ENCODE data around the gene ID3.

ID3 gene

DNA sequence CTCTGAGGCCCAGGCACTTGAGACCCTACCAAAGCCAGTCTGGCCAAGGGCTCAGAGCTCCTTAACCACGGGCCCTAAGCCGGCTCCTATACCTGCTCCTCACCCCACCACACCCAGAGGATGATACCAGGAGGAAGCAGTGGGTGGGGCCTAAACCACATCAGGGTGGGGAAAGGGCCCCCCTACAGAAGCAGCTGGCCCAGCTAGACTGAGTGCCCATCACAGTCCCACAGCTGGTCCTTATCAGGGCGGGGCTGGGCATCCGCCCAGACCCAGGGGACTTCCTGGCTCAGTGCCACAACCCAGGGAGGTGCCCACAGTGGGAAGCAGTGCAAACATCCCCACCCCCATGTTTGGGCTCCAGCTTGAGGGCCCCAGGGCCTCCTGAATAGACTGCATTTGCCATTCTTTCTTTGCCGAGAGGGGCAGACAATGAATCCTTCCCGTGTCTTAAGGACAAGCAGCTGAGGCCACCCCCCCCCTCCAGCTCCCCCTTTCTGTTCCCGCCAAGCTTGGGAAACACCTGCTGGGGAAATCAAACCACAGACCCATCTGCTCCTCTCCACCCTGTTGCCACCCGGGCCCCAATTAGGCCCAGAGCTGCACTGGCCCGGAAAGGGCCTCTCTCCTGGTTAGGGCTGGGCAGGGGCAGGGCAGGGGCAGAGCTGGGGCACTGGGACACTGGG is 34.4 kb downstream of the ID3 start:
- peak; percentile 46 for DNase-seq

GRCh38 chr1:23524163-23524562 is 35.1 kb downstream of the ID3 start:
- no peak for DNase-seq

GRCh38 chr1:23522244-23522982 is 36.9 kb downstream of the ID3 start:
- DNase-seq = no peak

DNA sequence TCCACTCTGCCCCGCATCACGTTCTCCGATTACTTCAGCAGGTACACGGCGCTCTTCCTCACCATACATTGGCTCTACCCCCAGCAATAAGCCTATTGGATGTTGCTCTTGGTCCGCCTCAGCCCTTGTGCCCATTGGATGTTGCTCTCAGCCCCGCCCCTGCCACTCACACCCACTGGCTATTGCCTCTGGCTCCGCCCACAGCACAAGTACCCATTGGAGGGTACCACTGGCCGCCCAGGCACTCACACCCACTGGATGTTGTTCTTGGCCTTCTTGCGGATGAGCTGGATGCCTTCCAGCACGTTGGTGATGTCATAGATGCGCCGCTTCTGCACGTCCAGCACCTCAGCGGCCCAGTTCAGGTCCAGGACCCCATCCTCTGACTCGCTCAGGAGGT is 37.7 kb downstream of the ID3 start:
- no peak for DNase-seq

GRCh38 chr1:23517581-23517980 is 41.7 kb downstream of the ID3 start:
- no peak for DNase-seq

DNA sequence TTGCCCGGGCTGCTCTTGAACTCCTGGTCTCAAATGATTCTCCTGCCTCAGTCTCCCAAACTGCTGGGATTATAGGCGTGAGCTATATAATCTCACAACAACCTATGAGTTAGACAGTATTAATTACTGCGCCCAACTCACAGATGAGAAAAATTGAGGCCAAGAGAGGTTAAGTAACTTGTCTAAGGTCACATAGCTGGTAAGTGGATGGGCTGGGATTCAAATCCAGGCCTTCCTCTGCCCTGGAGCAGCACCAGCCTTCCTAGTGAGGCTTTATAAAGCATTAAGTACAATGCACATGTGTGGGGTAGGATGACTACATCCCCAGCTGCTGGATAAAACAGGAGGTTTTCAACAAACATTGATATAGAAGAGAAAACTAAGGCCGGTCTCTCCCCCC is 43.4 kb downstream of the ID3 start:
- DNase-seq = no peak

- DNase-seq = no peak
Measured at GRCh38 chr1:23514111-23514679, 45.1 kb downstream of the ID3 start.

DNA sequence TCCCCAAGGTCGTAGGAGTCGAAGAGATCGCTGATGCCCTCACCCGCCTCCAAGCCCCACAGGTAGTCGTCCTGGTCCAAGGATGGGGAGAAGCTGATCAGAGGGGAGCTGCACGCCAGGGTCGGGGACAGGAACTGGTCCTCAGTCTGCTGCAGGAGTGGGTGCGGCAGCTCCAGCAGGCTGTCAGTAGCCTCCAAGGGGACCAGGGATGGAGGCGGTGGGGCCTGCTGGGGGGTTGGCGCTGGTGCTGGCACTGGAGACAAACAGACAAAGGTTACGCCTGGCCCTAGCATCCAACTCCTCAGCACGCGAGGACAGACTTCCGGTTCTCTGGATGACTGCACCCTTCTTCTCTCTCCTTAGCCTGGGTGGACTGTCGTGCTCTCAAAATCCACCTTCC is 49.4 kb downstream of the ID3 start:
- DNase-seq = no peak

Measured in NCI-H1436 treated with DMSO at 0.1 percent for 48 hours (cell line).